IMR-90 (cell line): ENCODE results near the gene ATP9B. TPM values are rescaled to one million over a fixed set of nuclear protein-coding genes. Genes with fewer than 3 reads are reported as not detected.

Source experiments
- ATAC-seq: fragments of 200-7000 bp; cut with Tn5 transposase; 2 replicates; pipeline ENCODE4 v1.9.1; 2020; ENCODE audit warnings: low read depth, mild to moderate bottlenecking, moderate library complexity
- BruUV-seq: library from RNA; stranded (reverse); fragments of 400-500 nt; replicated peaks from 2 replicates; lab custom pipeline; 2021; lab: Mats Ljungman, UMichigan
- CTCF ChIA-PET: fragments of 300-600 bp; formaldehyde crosslinking; extraction: SDS; loops from one replicate; lab custom pipeline; 2021; ENCODE audit warnings: antibody characterized with exemption; lab: Yijun Ruan, JAX
- POLR2A ChIA-PET: fragments of 300-600 bp; sonication (Branson Sonifier 250); formaldehyde crosslinking; loops from one replicate; lab custom pipeline; 2022; ENCODE audit warnings: antibody characterized with exemption; ENCODE audit not compliant: unreplicated experiment; lab: Charles Lee
- DNase-seq: peaks from one replicate; pipeline ENCODE4 v3.0.0; 2013
- H2AFZ ChIP-seq: replicated peaks from 2 replicates; pipeline ENCODE3; 2013; ENCODE audit warnings: low read length, mild to moderate bottlenecking; ENCODE audit not compliant: poor library complexity
- H2AK5ac ChIP-seq: 2 replicates; pipeline ENCODE4 v1.6.1; 2013; ENCODE audit warnings: low read depth, low read length, inconsistent platforms
- H2AK9ac ChIP-seq: replicated peaks from 2 replicates; pipeline ENCODE3; 2013; ENCODE audit warnings: mild to moderate bottlenecking, low read depth, low read length, moderate library complexity; ENCODE audit not compliant: poor library complexity
- H2BK120ac ChIP-seq: 2 replicates; pipeline ENCODE4 v1.6.1; 2013; ENCODE audit warnings: low read depth, low read length, inconsistent platforms
- H2BK15ac ChIP-seq: 3 replicates; pipeline ENCODE4 v1.6.1; 2013; ENCODE audit warnings: low read depth, low read length, inconsistent platforms
- H2BK20ac ChIP-seq: 2 replicates; pipeline ENCODE4 v1.6.1; 2013; ENCODE audit warnings: low read depth, mild to moderate bottlenecking, inconsistent platforms, low read length, moderate library complexity
- H2BK5ac ChIP-seq: 2 replicates; pipeline ENCODE4 v1.6.1; 2013; ENCODE audit warnings: mild to moderate bottlenecking, low read depth, low read length, inconsistent platforms; ENCODE audit not compliant: poor library complexity, severe bottlenecking
- H3K14ac ChIP-seq: replicated peaks from 2 replicates; pipeline ENCODE4 v1.6.1; 2013; ENCODE audit warnings: low read depth, low read length, inconsistent platforms
- H3K18ac ChIP-seq: 2 replicates; pipeline ENCODE4 v1.6.1; 2013; ENCODE audit warnings: low read depth, low read length, control low read depth
- H3K23ac ChIP-seq: 2 replicates; pipeline ENCODE4 v1.6.1; 2013; ENCODE audit warnings: low read depth, low read length, inconsistent platforms
- H3K27ac ChIP-seq: 2 replicates; pipeline ENCODE4 v1.5.1; 2013; ENCODE audit warnings: mild to moderate bottlenecking, control low read depth, low read length; ENCODE audit not compliant: insufficient read depth
- H3K27me3 ChIP-seq: 2 replicates; pipeline ENCODE4 v1.6.1; 2013; ENCODE audit warnings: low read length; ENCODE audit not compliant: control insufficient read depth, insufficient read depth
- H3K36me3 ChIP-seq: 2 replicates; pipeline ENCODE4 v1.6.1; 2013; ENCODE audit warnings: low read length, mixed read lengths; ENCODE audit not compliant: control insufficient read depth, insufficient read depth
- H3K4ac ChIP-seq: 2 replicates; pipeline ENCODE4 v1.6.1; 2013; ENCODE audit warnings: low read depth, low read length, inconsistent platforms
- H3K4me1 ChIP-seq: 2 replicates; pipeline ENCODE4 v1.6.1; 2013; ENCODE audit warnings: low read length, mixed read lengths; ENCODE audit not compliant: control insufficient read depth, insufficient read depth
- H3K4me2 ChIP-seq: 2 replicates; pipeline ENCODE4 v1.6.1; 2013; ENCODE audit warnings: low read depth, mild to moderate bottlenecking, control low read depth, low read length, moderate library complexity
- H3K4me3 ChIP-seq: 2 replicates; pipeline ENCODE4 v1.5.1; 2013; ENCODE audit warnings: low read depth, mild to moderate bottlenecking, control low read depth, low read length, moderate library complexity; ENCODE audit not compliant: insufficient read depth
- H3K56ac ChIP-seq: 2 replicates; pipeline ENCODE4 v1.6.1; 2013; ENCODE audit warnings: low read length, inconsistent platforms; ENCODE audit not compliant: insufficient read depth; ENCODE audit errors: extremely low read depth
- H3K79me1 ChIP-seq, 2 experiments: 2 replicates each; pipeline ENCODE4 v1.6.1; 2013; ENCODE audit warnings: low read length in 2 of 2, inconsistent platforms in 1 of 2, low read depth in 1 of 2
- H3K9ac ChIP-seq: 2 replicates; pipeline ENCODE4 v1.6.1; 2013; ENCODE audit warnings: low read depth, low read length, control low read depth
- H3K9me1 ChIP-seq: 2 replicates; pipeline ENCODE4 v1.6.1; 2013; ENCODE audit warnings: low read length, inconsistent platforms; ENCODE audit not compliant: insufficient read depth
- H3K9me3 ChIP-seq: 2 replicates; pipeline ENCODE4 v1.6.1; 2013; ENCODE audit warnings: low read length; ENCODE audit not compliant: control insufficient read depth, insufficient read depth
- H4K20me1 ChIP-seq: 2 replicates; pipeline ENCODE4 v1.6.1; 2013; ENCODE audit warnings: low read length, inconsistent platforms; ENCODE audit not compliant: insufficient read depth
- H4K5ac ChIP-seq: 2 replicates; pipeline ENCODE4 v1.6.1; 2013; ENCODE audit warnings: mild to moderate bottlenecking, low read depth, low read length, control low read depth
- H4K8ac ChIP-seq, 2 experiments: 2 replicates each; pipeline ENCODE4 v1.6.1; 2013; ENCODE audit warnings: low read depth in 2 of 2, low read length in 2 of 2, control low read depth in 1 of 2, inconsistent platforms in 1 of 2
- H4K91ac ChIP-seq: 2 replicates; pipeline ENCODE4 v1.6.1; 2013; ENCODE audit warnings: low read depth, low read length, inconsistent platforms; ENCODE audit not compliant: insufficient read depth
- CHD1 ChIP-seq: IDR thresholded peaks from 2 replicates; pipeline ENCODE4 v1.6.1; 2012; ENCODE audit warnings: low read depth, low read length, improper control_type of control experiment
- FOS ChIP-seq: fragments of 150-350 bp; IDR thresholded peaks from 2 replicates; pipeline ENCODE4 v1.6.1; 2016; ENCODE audit warnings: low read depth, low read length
- POLR2A ChIP-seq: IDR thresholded peaks from 2 replicates; pipeline ENCODE4 v1.6.1; 2012; ENCODE audit warnings: mild to moderate bottlenecking, low read depth, low read length
- WGBS, 2 experiments: methylation state at CpG; one replicate each; pipeline versions ENCODE4 v1.1.5 to v1.1.7; 2013; ENCODE audit warnings: missing lambda C conversion rate in 2 of 2; ENCODE audit not compliant: insufficient read length in 1 of 2; ENCODE audit errors: extremely low coverage in 2 of 2; 5-methylcytosine and 5-hydroxymethylcytosine counted together
- dilution Hi-C: fragments of 300-500 bp; cut with HindIII; formaldehyde crosslinking; loops from one replicate; pipeline ENCODE4 v1.14.3; 2018; ENCODE audit warnings: low sequenced_read_pairs; ENCODE audit not compliant: unreplicated experiment
- in situ Hi-C: fragments of 300-500 bp; cut with MboI; formaldehyde crosslinking; loops from 3 replicates; pipeline ENCODE4 v1.14.3; 2019; ENCODE audit warnings: low sequenced_read_pairs, inconsistent platforms, mixed read lengths
- intact Hi-C: fragments of 100-400 bp; cut with micrococcal nuclease; formaldehyde crosslinking; loops from 2 replicates; pipeline ENCODE4 v1.10.0; 2022
- polyA plus RNA-seq, 3 experiments: library from polyadenylated mRNA; depleted of rRNA; stranded (reverse); fragments of >200 nt; gene quantifications; 2 replicates each; pipeline ENCODE4 v1.2.3, GENCODE V29; 2012; ENCODE audit warnings: low replicate concordance in 1 of 3
- total RNA-seq: library from RNA; depleted of rRNA; stranded (reverse); fragments of >200 nt; gene quantifications from 2 replicates; pipeline ENCODE4 v1.2.3, GENCODE V29; 2012
- TF ChIP-seq, protein P1 (sequence below): fragments of 150-350 bp; IDR thresholded peaks from 2 replicates; pipeline ENCODE4 v1.6.1; 2017; ENCODE audit warnings: mild to moderate bottlenecking, antibody characterized with exemption, low read length, low read depth
- TF ChIP-seq, protein P2 (sequence below): fragments of 150-350 bp; IDR thresholded peaks from 2 replicates; pipeline ENCODE4 v1.6.1; 2016; ENCODE audit warnings: low read depth, mild to moderate bottlenecking, low read length, moderate library complexity, borderline replicate concordance

ATP9B gene
- total and polyA plus RNA-seq, 2 of the 4 experiments (the other 2 are of a cell fraction) = 11.0 to 11.5 TPM

DNA sequence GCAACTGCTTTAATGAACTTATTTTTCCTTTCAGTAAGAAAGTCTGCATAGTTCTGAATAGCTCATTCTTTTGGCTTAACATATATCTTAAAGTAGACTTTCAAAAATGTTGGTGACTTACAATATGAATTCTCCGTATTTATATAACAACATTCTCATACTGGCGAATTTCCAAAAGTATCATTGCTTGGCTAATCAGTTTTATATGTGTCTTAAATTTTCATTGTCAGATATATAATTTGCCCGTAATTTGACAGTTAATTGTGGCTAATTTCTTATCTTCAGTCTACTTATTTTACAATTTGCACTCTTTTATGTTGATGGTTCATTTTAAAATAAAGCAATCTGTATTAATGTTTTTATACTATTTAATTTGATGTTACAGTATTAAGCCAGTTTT lies 144.9 kb downstream of the ATP9B start:
- WGBS, 2 experiments = no CpG with 5 or more reads among the region's 3 CpGs

More for the DNA sequence above, 144.9 kb downstream of the ATP9B start:
- H2BK5ac ChIP-seq = no peak overlapping the region
- no peaks in the 10 kb centered on the region for H3K9me3 ChIP-seq
- dilution Hi-C loops (no loop called here), in situ Hi-C loops (no loop called here), intact Hi-C loops (no loop called here)
- no peak overlapping the region for H4K91ac ChIP-seq
- H4K20me1 ChIP-seq = no peaks in the 10 kb centered on the region
- H2BK15ac ChIP-seq = no peak overlapping the region
- no peaks in the 10 kb centered on the region for H3K4me1 ChIP-seq
- H3K18ac ChIP-seq = no peak overlapping the region
- no peak overlapping the region for H3K4ac ChIP-seq
- no peak for DNase-seq
- H2BK20ac ChIP-seq = no peak overlapping the region
- no peak overlapping the region for H2AK5ac ChIP-seq
- no peak overlapping the region for H3K9ac ChIP-seq
- H2BK120ac ChIP-seq = no peak overlapping the region
- peaks cover 1% of the 10 kb centered on the region; the same call in 1 of the 2 replicates for H3K36me3 ChIP-seq
- peaks cover 0 to 3% of the 10 kb centered on the region in 2 experiments; a peak in 1 of 4 replicates for H3K79me1 ChIP-seq
- no peak overlapping the region for H3K27ac ChIP-seq
- no peak overlapping the region for H2AFZ ChIP-seq
- no peak for ATAC-seq
- no peak overlapping the region for H3K14ac ChIP-seq
- no peak overlapping the region for H4K8ac ChIP-seq
- no peak overlapping the region for H2AK9ac ChIP-seq
- ChIA-PET CTCF (no interaction called here), POLR2A (no interaction called here)
- no peak overlapping the region for H3K56ac ChIP-seq
- H3K23ac ChIP-seq = no peak overlapping the region
- no peak overlapping the region for H3K4me3 ChIP-seq
- TF ChIP-seq, protein P1, sequence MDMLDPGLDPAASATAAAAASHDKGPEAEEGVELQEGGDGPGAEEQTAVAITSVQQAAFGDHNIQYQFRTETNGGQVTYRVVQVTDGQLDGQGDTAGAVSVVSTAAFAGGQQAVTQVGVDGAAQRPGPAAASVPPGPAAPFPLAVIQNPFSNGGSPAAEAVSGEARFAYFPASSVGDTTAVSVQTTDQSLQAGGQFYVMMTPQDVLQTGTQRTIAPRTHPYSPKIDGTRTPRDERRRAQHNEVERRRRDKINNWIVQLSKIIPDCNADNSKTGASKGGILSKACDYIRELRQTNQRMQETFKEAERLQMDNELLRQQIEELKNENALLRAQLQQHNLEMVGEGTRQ = no peak
- no peak for TF ChIP-seq FOS
- TF ChIP-seq POLR2A = no peak
- TF ChIP-seq CHD1 = no peak
- TF ChIP-seq, protein P2, sequence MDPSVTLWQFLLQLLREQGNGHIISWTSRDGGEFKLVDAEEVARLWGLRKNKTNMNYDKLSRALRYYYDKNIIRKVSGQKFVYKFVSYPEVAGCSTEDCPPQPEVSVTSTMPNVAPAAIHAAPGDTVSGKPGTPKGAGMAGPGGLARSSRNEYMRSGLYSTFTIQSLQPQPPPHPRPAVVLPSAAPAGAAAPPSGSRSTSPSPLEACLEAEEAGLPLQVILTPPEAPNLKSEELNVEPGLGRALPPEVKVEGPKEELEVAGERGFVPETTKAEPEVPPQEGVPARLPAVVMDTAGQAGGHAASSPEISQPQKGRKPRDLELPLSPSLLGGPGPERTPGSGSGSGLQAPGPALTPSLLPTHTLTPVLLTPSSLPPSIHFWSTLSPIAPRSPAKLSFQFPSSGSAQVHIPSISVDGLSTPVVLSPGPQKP = no peak
- BruUV-seq = no TSS peak
- H4K5ac ChIP-seq = no peak overlapping the region
- no peaks in the 10 kb centered on the region for H3K27me3 ChIP-seq
- H3K9me1 ChIP-seq = no peaks in the 10 kb centered on the region; the same call in 1 of the 2 replicates
- H3K4me2 ChIP-seq = no peak overlapping the region
